Subcutaneous adipose tissue (tissue), 4 donors: Measurements from ENCODE around the gene SLC35D2. TPM values are rescaled to one million over a fixed set of nuclear protein-coding genes. Genes with fewer than 3 reads are reported as not detected.

ENCODE experiments used
- total RNA-seq, 4 donors: library from RNA; depleted of rRNA; stranded (reverse); fragments of >200 nt; gene quantifications; one replicate each; pipeline ENCODE4 v1.1.0, GENCODE V29; 2016
- TF ChIP-seq, protein P1 (sequence below): fragments of 450-650 bp; IDR thresholded peaks from one replicate; pipeline ENCODE4 v1.5.1; 2016; ENCODE audit warnings: low read depth, mild to moderate bottlenecking, control low read depth, antibody characterized with exemption, moderate library complexity

Gene SLC35D2
- total RNA-seq, 4 donors from 2014 or later = 15.9 to 22.9 (median 17.6) TPM

DNA sequence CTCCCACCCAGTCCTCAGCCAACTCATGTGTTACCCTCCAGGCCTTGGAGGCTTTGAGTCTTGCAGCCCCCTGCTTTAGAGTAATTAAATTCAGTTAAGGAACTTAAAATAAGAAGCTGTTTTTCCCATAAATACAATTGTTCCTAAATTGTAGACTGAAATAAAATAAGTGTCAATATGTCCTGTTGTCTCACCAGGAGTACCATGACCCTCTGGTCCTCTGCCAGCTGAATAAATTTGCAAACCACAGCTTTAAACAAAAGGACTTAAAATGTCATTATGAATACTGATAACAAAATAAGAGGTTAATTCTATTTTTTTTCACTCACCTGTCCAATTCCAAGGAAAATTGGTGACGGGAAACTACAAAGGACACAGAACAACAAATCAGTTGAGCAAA lies 15.6 kb downstream of the SLC35D2 start:
- TF ChIP-seq, protein P1, sequence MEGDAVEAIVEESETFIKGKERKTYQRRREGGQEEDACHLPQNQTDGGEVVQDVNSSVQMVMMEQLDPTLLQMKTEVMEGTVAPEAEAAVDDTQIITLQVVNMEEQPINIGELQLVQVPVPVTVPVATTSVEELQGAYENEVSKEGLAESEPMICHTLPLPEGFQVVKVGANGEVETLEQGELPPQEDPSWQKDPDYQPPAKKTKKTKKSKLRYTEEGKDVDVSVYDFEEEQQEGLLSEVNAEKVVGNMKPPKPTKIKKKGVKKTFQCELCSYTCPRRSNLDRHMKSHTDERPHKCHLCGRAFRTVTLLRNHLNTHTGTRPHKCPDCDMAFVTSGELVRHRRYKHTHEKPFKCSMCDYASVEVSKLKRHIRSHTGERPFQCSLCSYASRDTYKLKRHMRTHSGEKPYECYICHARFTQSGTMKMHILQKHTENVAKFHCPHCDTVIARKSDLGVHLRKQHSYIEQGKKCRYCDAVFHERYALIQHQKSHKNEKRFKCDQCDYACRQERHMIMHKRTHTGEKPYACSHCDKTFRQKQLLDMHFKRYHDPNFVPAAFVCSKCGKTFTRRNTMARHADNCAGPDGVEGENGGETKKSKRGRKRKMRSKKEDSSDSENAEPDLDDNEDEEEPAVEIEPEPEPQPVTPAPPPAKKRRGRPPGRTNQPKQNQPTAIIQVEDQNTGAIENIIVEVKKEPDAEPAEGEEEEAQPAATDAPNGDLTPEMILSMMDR = no peak

DNA sequence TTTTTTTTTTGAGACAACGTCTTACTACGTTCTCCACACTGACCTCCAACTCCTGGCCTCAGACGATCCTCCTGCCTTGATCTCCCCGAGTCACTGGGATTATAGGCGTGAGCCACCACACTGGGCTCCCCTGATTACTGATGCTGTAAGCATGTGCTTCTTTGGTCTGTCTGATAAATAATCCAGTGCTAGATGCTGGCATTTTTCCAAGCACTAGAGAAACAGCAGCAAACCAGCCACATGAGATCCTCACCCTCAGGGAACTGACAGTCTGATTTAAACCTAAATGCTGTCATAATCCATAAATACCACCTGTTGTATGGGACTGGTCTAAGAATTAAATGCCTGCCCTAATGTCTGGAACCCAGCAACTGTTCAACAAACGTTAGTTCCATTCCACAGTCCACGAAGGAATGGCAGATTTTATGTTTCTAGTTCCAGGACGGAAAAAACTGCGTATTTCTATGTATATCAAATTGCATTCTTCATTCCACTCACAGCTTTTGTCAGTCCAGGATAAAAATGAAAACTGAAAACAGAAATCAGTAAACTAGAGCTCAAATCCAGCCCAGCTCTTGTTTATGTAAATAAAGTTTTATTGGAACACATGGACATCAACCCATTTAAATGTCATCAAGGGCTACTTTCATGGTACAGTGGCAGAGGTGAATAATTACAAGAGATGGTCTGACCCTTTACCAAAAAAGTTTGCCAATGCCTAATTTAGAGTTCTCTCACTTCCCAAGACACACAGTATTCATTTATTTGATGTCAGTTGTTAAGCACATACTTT lies 20.1 kb downstream of the SLC35D2 start:
- TF ChIP-seq, protein P1 = no peak

DNA sequence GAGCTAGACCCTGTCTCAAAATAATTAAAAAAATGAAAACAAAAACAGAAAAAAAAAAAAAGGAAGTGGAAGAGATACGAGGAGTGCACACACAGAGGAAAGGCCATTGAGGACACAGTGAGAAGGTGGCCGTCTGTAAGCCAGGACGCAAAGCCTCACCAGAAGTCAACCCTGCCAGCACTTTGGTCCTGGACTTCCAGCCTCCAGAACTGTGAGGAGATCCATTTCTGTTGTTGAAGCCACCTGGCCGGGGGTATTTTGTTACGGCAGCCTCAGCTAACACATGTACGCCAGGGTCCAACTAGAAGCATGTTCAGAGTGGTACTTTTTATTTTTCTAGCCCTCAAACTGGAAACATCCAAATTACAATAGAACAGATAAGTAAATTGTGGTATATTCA lies 21.8 kb downstream of the SLC35D2 start:
- TF ChIP-seq, protein P1 = no peak

DNA sequence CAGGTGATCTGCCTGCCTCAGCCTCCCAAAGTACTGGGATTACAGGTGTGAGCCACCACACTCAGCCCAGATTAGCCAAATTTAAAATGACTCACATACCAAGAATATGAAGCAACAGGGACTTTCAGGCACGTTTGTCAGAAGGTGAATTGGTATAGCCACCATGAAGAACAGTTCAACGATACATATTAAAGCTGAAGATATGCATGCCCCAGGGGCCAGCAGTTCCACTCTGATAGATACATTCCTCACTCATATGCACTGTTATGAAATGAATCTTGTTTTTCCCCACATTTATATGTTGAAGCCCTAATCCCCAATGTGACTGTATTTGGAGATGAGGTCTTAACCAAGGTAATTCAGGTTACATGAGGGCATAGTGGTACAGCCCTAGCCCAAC lies 22.5 kb downstream of the SLC35D2 start:
- TF ChIP-seq, protein P1 = no peak

DNA sequence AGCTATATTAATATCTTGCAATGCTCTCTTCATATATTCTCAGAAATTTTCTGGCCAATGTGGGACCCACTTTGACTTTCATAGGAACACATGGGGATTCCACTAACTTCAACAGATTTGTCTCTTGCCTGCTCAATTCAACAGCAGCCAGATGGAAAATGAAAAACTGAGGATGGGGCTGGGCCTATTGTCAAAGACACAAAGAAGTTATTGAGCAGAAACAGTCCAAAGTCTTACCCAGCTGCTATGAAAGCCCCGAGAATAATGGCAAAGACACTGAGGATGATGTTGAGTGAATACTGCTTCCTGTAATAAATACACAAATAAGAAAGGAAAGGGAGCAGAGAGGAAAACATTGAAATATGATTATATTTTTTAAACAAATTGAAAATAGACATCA lies 32.6 kb downstream of the SLC35D2 start:
- TF ChIP-seq, protein P1 = no peak

DNA sequence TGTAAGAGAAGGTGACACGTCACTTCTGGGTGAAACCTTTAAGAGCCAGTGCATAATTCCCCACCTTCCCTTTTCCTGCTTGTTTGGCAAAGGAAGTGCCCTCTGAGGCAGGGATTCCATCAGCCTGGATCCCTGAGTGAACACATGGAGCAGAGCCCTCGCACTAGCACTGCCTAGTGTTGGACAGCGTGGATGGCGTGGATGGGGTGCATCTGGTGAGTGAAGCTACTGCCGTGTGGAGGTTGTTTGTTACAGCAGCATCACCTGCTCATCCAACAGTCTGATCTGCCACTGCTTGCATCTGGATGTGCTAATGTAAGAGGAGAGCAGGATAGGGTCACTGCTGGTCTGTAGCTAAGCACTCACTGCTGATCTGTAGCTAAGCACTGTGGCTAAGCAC lies 35.2 kb downstream of the SLC35D2 start:
- TF ChIP-seq, protein P1 = no peak

DNA sequence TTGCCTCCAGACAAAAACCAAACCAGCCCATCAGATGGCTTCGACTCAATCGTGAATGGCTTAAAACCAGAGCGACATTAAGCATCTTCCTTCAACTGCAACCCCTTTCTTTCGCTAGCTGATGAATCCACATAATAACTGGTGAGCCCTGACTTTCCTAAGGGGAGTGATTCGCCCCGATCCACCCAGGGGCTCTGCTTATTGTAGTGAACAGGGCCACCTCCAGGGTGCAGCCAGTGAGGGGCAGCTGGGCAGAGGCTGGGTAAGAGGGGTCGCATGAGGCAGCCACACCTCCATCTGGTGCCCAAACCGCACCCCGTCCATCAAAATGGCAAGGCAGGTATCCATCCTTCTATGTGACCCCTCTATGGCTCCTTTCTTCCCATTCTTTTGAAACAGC lies 38.0 kb downstream of the SLC35D2 start:
- TF ChIP-seq, protein P1 = no peak
